Vagina (tissue), 2 donors: Measurements from ENCODE around the gene TMEM107.

Source experiments
- CTCF ChIP-seq, 3 experiments: fragments of 450-650 bp in 2 of 3; fragments of 200-600 bp in 1 of 3; sonication (generic) in 1 of 3; IDR thresholded peaks; one replicate each; pipeline ENCODE4 v1.5.1; 2017 to 2019; ENCODE audit warnings: antibody characterized with exemption in 3 of 3, mild to moderate bottlenecking in 2 of 3, moderate library complexity in 2 of 3
- POLR2A ChIP-seq, 2 donors: fragments of 450-650 bp; IDR thresholded peaks; one replicate each; pipeline ENCODE4 v1.6.1; 2017; ENCODE audit warnings: antibody characterized with exemption in 2 of 2, mild to moderate bottlenecking in 2 of 2, moderate library complexity in 2 of 2

DNA sequence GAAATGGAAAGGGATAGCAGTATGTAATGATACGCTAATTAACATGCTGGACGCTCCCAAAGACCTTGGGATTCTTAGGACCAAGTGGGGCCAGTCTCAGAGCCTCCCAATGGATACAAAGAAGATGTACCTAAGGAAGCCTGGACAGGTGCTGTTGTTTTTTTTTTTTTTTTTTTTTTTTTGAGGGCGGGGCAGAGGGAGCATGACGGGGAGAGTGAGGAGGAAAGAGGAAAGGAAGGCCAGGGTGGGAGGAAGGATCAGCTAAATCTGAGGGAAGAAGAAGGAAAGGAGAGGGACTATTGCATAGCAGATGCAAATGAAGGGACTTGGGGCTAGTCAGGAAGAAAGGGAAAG, 16.0 kb downstream of the TMEM107 start:
- no peak for TF ChIP-seq CTCF (IDR thresholded peaks at IDR 0.05)
- no peak for TF ChIP-seq POLR2A (IDR thresholded peaks at IDR 0.05)
